Mesothelial cell of epicardium (in vitro differentiated cells): ENCODE results near the gene HS6ST3. TPM values are rescaled to one million over a fixed set of nuclear protein-coding genes. Genes with fewer than 3 reads are reported as not detected.

Source experiments
- DNase-seq, 2 experiments: peaks; one replicate each; pipeline ENCODE4 v3.0.0; 2021; ENCODE audit warnings: low spot score in 2 of 2; ENCODE audit not compliant: unreplicated experiment in 2 of 2
- H3K27ac Mint-ChIP-seq: 2 replicates; pipeline ENCODE4 v1.8.0; 2021; ENCODE audit warnings: mixed read lengths
- H3K27me3 Mint-ChIP-seq: 2 replicates; pipeline ENCODE4 v1.8.0; 2021; ENCODE audit warnings: low read depth, mixed read lengths
- H3K36me3 Mint-ChIP-seq: 2 replicates; pipeline ENCODE4 v1.8.0; 2021; ENCODE audit warnings: mixed read lengths
- H3K4me1 Mint-ChIP-seq: 2 replicates; pipeline ENCODE4 v1.8.0; 2021; ENCODE audit warnings: mixed read lengths
- H3K4me3 Mint-ChIP-seq: 2 replicates; pipeline ENCODE4 v1.8.0; 2021; ENCODE audit warnings: mild to moderate bottlenecking, moderate library complexity, mixed read lengths
- H3K9me3 Mint-ChIP-seq: 2 replicates; pipeline ENCODE4 v1.8.0; 2021; ENCODE audit warnings: mixed read lengths
- total RNA-seq: library from RNA; stranded (reverse); gene quantifications from 3 replicates; pipeline ENCODE4 v1.2.1, GENCODE V29; 2021
- TF ChIP-seq, protein P1 (sequence below): fragments of 200-600 bp; sonication (generic); IDR thresholded peaks from one replicate; pipeline ENCODE4 v1.5.0; 2021; ENCODE audit warnings: antibody characterized with exemption; ENCODE audit not compliant: unreplicated experiment

The HS6ST3 gene
- total RNA-seq, 1 donor from 2014 or later: 0.60 TPM

DNA sequence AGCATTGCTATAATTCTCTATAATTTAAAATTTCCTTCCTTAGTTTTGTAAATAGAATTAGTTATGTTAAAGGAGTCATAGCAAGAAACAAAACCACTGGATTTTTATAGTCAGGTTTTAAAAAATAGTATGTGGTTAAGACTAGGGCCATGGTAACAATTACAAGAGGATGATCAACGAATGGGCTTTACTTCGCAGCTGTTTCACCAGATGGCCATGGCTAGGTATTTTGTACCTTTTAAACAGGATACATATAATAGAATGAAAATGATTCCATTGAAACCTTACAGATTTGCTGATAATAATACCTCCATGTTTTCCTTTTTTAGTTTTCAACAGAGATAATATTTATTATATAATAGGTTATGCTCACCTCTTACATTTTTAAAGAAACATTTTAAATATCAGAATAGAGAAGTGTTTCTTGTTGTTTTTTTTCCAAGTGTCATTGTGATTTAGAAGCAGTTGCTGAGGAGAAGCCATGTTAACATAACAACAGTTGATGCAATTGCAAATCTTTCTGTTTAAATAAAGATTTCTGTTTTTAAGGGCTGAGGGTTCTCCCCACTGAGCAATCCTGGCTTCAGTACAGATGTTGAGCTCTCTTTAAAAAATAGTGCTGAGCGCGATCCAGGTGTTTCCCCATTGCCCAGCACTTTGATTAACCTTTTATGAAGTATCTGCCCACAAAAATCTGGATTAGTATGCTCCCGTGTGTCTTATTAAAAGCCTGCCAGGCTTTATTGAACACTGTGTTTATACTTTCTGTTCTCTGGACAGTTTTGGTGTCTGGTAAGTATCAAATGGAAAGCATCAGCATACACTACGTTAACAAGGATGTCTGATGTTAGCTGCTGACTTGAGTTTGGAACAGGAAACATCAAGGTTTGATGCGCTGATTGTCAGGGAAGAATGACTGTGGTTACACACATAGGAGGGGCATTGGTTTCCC is 205.3 kb downstream of the HS6ST3 start:
- peaks cover 5% of the 10 kb centered on the region for H3K9me3 Mint-ChIP-seq
- no peaks in the 10 kb centered on the region for H3K27me3 Mint-ChIP-seq
- H3K4me1 Mint-ChIP-seq: no peaks in the 10 kb centered on the region
- TF ChIP-seq, protein P1, sequence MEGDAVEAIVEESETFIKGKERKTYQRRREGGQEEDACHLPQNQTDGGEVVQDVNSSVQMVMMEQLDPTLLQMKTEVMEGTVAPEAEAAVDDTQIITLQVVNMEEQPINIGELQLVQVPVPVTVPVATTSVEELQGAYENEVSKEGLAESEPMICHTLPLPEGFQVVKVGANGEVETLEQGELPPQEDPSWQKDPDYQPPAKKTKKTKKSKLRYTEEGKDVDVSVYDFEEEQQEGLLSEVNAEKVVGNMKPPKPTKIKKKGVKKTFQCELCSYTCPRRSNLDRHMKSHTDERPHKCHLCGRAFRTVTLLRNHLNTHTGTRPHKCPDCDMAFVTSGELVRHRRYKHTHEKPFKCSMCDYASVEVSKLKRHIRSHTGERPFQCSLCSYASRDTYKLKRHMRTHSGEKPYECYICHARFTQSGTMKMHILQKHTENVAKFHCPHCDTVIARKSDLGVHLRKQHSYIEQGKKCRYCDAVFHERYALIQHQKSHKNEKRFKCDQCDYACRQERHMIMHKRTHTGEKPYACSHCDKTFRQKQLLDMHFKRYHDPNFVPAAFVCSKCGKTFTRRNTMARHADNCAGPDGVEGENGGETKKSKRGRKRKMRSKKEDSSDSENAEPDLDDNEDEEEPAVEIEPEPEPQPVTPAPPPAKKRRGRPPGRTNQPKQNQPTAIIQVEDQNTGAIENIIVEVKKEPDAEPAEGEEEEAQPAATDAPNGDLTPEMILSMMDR: no peak
- H3K4me3 Mint-ChIP-seq: no peak overlapping the region
- no peak overlapping the region for H3K27ac Mint-ChIP-seq
- DNase-seq: no peak
- H3K36me3 Mint-ChIP-seq: no peaks in the 10 kb centered on the region

GRCh38 chr13:96297360-96297759 is 207.5 kb downstream of the HS6ST3 start:
- Mint-ChIP-seq H3K27me3 (no peaks in the 10 kb centered on the region), H3K9me3 (peaks cover 5% of the 10 kb centered on the region), H3K4me1 (no peaks in the 10 kb centered on the region), H3K27ac (no peak overlapping the region), H3K4me3 (no peak overlapping the region), H3K36me3 (no peaks in the 10 kb centered on the region)
- TF ChIP-seq, protein P1: no peak
- DNase-seq: no peak

DNA sequence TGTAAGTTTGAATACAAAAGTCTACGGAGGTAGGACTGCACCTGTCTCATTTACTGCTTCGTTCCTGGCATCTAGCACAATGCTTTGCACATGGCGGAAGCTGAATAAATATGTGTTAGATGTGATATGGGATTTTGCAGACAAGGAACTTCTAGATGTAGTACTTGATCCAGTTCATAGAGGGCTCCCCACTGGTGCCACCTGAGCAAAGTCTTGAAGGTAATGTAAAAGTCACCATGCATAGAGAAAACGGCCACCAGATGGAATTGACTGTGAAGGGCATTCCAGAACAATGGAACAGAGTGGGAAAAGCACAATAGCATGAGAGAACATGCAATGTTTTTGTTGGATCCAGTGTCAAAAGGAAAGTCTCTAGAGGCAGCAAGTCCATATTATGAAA is 209.3 kb downstream of the HS6ST3 start:
- H3K27ac Mint-ChIP-seq: no peak overlapping the region
- H3K27me3 Mint-ChIP-seq: no peaks in the 10 kb centered on the region

DNA sequence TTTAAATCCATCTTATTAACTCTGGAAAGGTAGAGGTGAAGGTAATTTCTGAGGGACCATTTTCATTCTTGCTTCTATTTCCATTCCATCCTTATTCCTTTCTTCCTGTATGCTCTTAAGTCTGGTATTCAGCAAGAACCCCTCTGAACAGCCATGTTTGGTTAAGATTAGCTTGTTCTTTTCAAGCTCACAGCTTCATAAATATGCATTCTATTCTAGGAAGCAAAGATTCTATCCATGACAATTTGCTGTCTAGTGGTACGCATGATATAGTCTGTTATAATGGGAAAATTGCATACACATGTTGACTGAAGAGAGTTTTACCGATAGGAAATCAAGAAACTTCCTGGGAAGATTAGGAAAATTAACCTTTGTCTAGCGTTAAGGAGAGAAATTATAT is 218.7 kb downstream of the HS6ST3 start:
- no peak overlapping the region for H3K27ac Mint-ChIP-seq
- no peak for DNase-seq
- TF ChIP-seq, protein P1: no peak
- H3K4me3 Mint-ChIP-seq: no peak overlapping the region
- H3K27me3 Mint-ChIP-seq: peaks cover 21% of the 10 kb centered on the region
- H3K9me3 Mint-ChIP-seq: no peaks in the 10 kb centered on the region
- no peaks in the 10 kb centered on the region for H3K36me3 Mint-ChIP-seq
- no peaks in the 10 kb centered on the region for H3K4me1 Mint-ChIP-seq

More for the DNA sequence above, 209.3 kb downstream of the HS6ST3 start:
- no peak for DNase-seq
- H3K4me3 Mint-ChIP-seq: no peak overlapping the region
- H3K9me3 Mint-ChIP-seq: peaks cover 5% of the 10 kb centered on the region
- TF ChIP-seq, protein P1: no peak
- H3K36me3 Mint-ChIP-seq: no peaks in the 10 kb centered on the region
- no peaks in the 10 kb centered on the region for H3K4me1 Mint-ChIP-seq

DNA sequence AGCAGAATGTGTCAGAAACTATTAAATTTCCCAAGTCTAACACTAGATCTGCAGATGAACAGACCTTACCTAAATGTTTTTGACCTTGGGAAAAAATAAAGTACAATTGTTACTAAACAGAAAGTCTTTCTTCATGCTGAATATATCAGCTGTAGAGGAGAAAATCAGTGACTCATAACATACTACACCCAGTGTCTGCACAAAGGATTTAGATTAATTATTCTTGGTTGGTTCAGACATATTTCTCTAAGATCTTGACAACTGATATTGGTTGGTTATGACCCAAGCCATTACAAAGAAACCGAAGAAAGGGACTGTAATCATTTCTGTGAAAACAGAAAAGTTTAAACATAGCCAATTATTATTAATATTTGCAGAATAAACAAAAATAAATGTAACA is 225.1 kb downstream of the HS6ST3 start:
- peaks cover 16% of the 10 kb centered on the region for H3K27me3 Mint-ChIP-seq
- peaks cover 6% of the 10 kb centered on the region for H3K9me3 Mint-ChIP-seq
- H3K4me1 Mint-ChIP-seq: peaks cover 2% of the 10 kb centered on the region
- H3K4me3 Mint-ChIP-seq: no peak overlapping the region
- H3K27ac Mint-ChIP-seq: no peak overlapping the region
- no peaks in the 10 kb centered on the region for H3K36me3 Mint-ChIP-seq
- DNase-seq: no peak
- TF ChIP-seq, protein P1: no peak
